Colonic mucosa (tissue), 4 donors: ENCODE data around the gene FNDC3B. TPM values are rescaled to one million over a fixed set of nuclear protein-coding genes. Genes with fewer than 3 reads are reported as not detected.

ENCODE experiments used
- DNase-seq: peaks from one replicate; pipeline ENCODE4 v3.0.0-alpha.2; 2020
- H3K27ac ChIP-seq: fragments of 200-600 bp; one replicate; pipeline ENCODE4 v1.8.0; 2021
- H3K27me3 ChIP-seq: fragments of 200-600 bp; one replicate; pipeline ENCODE4 v1.8.0; 2021
- H3K36me3 ChIP-seq: fragments of 200-600 bp; one replicate; pipeline ENCODE4 v1.8.0; 2021
- H3K4me1 ChIP-seq: fragments of 200-600 bp; one replicate; pipeline ENCODE4 v1.8.0; 2021; ENCODE audit warnings: mild to moderate bottlenecking
- H3K4me3 ChIP-seq: fragments of 200-600 bp; one replicate; pipeline ENCODE4 v1.8.0; 2021
- H3K9ac ChIP-seq, 2 donors: one replicate each; pipeline ENCODE4 v1.7.0; 2013; ENCODE audit warnings: control low read depth in 2 of 2, low read depth in 2 of 2, low read length in 2 of 2
- H3K9me3 ChIP-seq: fragments of 200-600 bp; one replicate; pipeline ENCODE4 v1.8.0; 2021
- intact Hi-C: fragments of 100-400 bp; cut with DNase I; formaldehyde crosslinking; loops from one replicate; pipeline ENCODE4 v1.14.1; 2022
- total RNA-seq, 2 donors: library from RNA; stranded (reverse); fragmentation: NEBNext Ultra II Directional in 1 of 2; extraction: Animal tissue kit (Norgen Biotek cat#: 25700) in 1 of 2; gene quantifications; one replicate each; pipeline ENCODE4 v1.2.1, GENCODE V29; 2021
- TF ChIP-seq, protein P1 (sequence below): fragments of 200-600 bp; IDR thresholded peaks from one replicate; pipeline ENCODE4 v1.8.0; 2022; ENCODE audit warnings: antibody characterized with exemption, mild to moderate bottlenecking
- donor health status: healthy.
- donor health status: DM: no; HTN: no; CAD: no.
- donor health status: DM: no; HTN: no; CAD: no.

FNDC3B gene
- total RNA-seq, 2 donors from 2014 or later: 66.7 to 142 TPM

DNA sequence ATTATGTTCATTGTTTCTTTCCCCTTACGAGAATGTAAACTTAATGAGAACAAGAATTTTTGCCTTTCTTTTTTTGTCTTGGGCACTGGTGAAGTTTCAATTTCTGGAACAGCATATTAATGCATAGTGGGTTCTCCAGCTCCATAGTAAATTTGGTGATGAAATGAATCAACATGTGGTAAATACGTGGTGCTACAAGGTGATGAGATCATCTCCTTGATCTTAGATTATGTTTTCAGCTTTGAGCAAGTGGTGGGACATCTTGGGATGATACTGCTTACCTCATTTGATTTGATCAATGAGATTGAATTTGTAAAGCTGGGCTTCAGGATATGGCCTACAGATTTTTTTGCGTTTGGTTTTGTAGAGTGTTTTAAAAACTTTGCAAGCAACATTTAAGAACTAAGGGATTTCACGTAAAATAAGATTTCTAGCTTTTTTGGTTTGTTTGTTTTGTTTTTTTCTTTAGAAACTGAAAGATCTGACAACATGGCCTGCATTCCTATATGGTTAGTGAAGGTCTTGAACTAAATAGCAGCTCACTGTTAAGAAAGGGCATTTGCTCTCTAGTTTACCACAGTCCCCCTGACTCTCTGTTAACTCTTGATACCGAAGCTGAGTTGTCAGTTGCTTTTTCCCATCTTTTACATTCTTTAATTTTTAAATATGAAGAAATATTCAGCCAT is 45.6 kb downstream of the FNDC3B start:
- TF ChIP-seq, protein P1, sequence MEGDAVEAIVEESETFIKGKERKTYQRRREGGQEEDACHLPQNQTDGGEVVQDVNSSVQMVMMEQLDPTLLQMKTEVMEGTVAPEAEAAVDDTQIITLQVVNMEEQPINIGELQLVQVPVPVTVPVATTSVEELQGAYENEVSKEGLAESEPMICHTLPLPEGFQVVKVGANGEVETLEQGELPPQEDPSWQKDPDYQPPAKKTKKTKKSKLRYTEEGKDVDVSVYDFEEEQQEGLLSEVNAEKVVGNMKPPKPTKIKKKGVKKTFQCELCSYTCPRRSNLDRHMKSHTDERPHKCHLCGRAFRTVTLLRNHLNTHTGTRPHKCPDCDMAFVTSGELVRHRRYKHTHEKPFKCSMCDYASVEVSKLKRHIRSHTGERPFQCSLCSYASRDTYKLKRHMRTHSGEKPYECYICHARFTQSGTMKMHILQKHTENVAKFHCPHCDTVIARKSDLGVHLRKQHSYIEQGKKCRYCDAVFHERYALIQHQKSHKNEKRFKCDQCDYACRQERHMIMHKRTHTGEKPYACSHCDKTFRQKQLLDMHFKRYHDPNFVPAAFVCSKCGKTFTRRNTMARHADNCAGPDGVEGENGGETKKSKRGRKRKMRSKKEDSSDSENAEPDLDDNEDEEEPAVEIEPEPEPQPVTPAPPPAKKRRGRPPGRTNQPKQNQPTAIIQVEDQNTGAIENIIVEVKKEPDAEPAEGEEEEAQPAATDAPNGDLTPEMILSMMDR: no peak
- Histone ChIP-seq H3K4me3 (no peak overlapping the region), H3K9me3 (no peaks in the 10 kb centered on the region), H3K27ac (no peak overlapping the region), H3K36me3 (no peaks in the 10 kb centered on the region), H3K27me3 (no peaks in the 10 kb centered on the region), H3K9ac (no peak overlapping the region), H3K4me1 (peaks cover 11% of the 10 kb centered on the region)
- intact Hi-C loops: no loop called here
- no peak for DNase-seq

- DNase-seq: no peak
- intact Hi-C loops: no loop called here
- no peaks in the 10 kb centered on the region for H3K27me3 ChIP-seq
- H3K4me1 ChIP-seq: peaks cover 11% of the 10 kb centered on the region
- H3K36me3 ChIP-seq: no peaks in the 10 kb centered on the region
- no peak overlapping the region for H3K27ac ChIP-seq
- TF ChIP-seq, protein P1: no peak
- H3K9ac ChIP-seq: no peak overlapping the region
- H3K4me3 ChIP-seq: no peak overlapping the region
- no peaks in the 10 kb centered on the region for H3K9me3 ChIP-seq
Measured at GRCh38 chr3:172085557-172085895, 46.1 kb downstream of the FNDC3B start.

- no peaks in the 10 kb centered on the region for H3K27me3 ChIP-seq
- peaks cover 11% of the 10 kb centered on the region for H3K4me1 ChIP-seq
- H3K9me3 ChIP-seq: no peaks in the 10 kb centered on the region
- intact Hi-C loops: no loop called here
- no peak overlapping the region for H3K27ac ChIP-seq
- TF ChIP-seq, protein P1: no peak
- H3K36me3 ChIP-seq: no peaks in the 10 kb centered on the region
- no peak overlapping the region for H3K4me3 ChIP-seq
- DNase-seq: no peak
- H3K9ac ChIP-seq: no peak overlapping the region
Measured at GRCh38 chr3:172086071-172086470, 46.7 kb downstream of the FNDC3B start.

- no peaks in the 10 kb centered on the region for H3K9me3 ChIP-seq
- H3K9ac ChIP-seq: peak overlapping the region in 1 of 2 donors; percentile 13
- TF ChIP-seq, protein P1: no peak
- no peak for DNase-seq
- H3K27me3 ChIP-seq: no peaks in the 10 kb centered on the region
- no peak overlapping the region for H3K4me3 ChIP-seq
- peaks cover 11% of the 10 kb centered on the region for H3K4me1 ChIP-seq
- H3K36me3 ChIP-seq: no peaks in the 10 kb centered on the region
- intact Hi-C loops: no loop called here
- H3K27ac ChIP-seq: peak overlapping the region; percentile 53
Measured at GRCh38 chr3:172087198-172087597, 47.8 kb downstream of the FNDC3B start.

- peak overlapping the region in 1 of 2 donors; percentile 13 for H3K9ac ChIP-seq
Measured at GRCh38 chr3:172087602-172088580, 48.5 kb downstream of the FNDC3B start.

More at GRCh38 chr3:172087602-172088580, 48.5 kb downstream of the FNDC3B start:
- Histone ChIP-seq H3K27me3 (no peaks in the 10 kb centered on the region), H3K27ac (peak overlapping the region; percentile 53), H3K4me1 (peaks cover 11% of the 10 kb centered on the region), H3K4me3 (no peak overlapping the region), H3K36me3 (no peaks in the 10 kb centered on the region), H3K9me3 (no peaks in the 10 kb centered on the region)
- intact Hi-C loops: no loop called here
- TF ChIP-seq, protein P1: no peak
- DNase-seq: peak; percentile 71
